ENCODE measurements around the gene OXLD1. TPM values are rescaled to one million over a fixed set of nuclear protein-coding genes. Genes with fewer than 3 reads are reported as not detected.
A peak's percentile ranks its signal among the peaks of the same experiment; 100 is the strongest.

The OXLD1 gene
- 10 to 100 TPM; 17.6 to 54.5 (median 37.4) TPM for total RNA-seq

DNA sequence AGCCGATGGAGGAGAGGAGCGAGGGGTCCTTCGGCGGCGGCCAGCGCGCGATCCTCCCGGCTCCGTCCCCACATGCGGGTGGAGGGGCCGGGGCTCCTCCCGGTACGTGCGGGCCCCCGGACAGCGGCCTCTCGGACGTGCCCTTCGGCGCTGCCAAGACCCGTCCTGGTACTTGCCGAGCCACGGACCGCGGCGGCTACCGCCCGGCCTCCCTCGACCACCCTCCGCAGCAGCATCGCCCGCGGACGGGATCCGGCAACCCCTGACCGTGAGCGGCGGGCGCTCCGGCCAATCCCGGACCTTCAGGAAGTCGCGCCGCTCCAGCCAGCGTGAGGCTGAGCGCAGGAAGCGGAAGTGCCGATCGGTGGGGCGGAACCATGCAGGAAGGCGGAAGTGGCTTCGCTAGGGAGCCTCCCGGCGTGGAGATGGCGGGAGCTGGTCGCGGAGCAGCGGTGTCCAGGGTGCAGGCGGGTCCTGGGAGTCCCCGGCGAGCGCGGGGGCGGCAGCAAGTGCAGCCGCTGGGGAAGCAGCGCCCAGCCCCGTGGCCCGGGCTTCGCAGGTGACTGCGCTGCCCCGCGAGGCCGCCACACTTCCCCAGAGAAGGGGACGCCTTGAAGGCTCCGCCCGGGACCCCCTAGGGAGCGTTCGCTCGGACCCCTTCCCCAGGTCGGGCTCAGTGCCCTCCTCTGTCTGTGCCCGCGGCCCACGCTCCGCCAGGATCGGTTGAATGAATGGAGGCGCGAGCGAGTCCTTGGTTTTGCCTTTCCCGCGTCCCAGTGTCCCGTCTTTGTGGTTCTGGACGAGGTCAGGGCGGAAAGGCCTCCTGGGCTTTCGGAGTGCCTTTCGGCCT lies at the start of gene OXLD1, which contains the start of gene CCDC137:
Gene OXLD1, minus strand, starts transcription at position 264 of the 850 bp plus-strand sequence. Its CDS starts 28 bp downstream, at position 236.
Gene CCDC137, plus strand, starts transcription at position 396 of the 850 bp plus-strand sequence. Its CDS starts 30 bp downstream, at position 426.
- H3K9me3 ChIP-seq: no peaks in the 10 kb centered on the region
- H3K27ac ChIP-seq: peak within 1 kb of the TSS; percentile 92 to 98 (median 94)
- intact Hi-C loops (cut with DNase I): no loop called here
- peaks cover 30 to 63% (median 42%) of the 10 kb centered on the region in 3 donors for H3K4me1 ChIP-seq
- peak; percentile 75 for DNase-seq
- H3K4me3 ChIP-seq: peak within 1 kb of the TSS; percentile 87 to 97 (median 91)
- H3K36me3 ChIP-seq: peaks cover 19 to 48% (median 24%) of the 10 kb centered on the region in 3 donors
- H3K27me3 ChIP-seq: no peaks in the 10 kb centered on the region
- 0% methylated on average over 4 to 5 of the region's 96 CpGs for WGBS, 2 donors
- peak in 3 of 4 donors; percentile 65 to 91 (median 87) for TF ChIP-seq POLR2A (IDR thresholded peaks at IDR 0.05)
- TF ChIP-seq, protein P1, sequence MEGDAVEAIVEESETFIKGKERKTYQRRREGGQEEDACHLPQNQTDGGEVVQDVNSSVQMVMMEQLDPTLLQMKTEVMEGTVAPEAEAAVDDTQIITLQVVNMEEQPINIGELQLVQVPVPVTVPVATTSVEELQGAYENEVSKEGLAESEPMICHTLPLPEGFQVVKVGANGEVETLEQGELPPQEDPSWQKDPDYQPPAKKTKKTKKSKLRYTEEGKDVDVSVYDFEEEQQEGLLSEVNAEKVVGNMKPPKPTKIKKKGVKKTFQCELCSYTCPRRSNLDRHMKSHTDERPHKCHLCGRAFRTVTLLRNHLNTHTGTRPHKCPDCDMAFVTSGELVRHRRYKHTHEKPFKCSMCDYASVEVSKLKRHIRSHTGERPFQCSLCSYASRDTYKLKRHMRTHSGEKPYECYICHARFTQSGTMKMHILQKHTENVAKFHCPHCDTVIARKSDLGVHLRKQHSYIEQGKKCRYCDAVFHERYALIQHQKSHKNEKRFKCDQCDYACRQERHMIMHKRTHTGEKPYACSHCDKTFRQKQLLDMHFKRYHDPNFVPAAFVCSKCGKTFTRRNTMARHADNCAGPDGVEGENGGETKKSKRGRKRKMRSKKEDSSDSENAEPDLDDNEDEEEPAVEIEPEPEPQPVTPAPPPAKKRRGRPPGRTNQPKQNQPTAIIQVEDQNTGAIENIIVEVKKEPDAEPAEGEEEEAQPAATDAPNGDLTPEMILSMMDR (IDR thresholded peaks at IDR 0.05): no peak

DNA sequence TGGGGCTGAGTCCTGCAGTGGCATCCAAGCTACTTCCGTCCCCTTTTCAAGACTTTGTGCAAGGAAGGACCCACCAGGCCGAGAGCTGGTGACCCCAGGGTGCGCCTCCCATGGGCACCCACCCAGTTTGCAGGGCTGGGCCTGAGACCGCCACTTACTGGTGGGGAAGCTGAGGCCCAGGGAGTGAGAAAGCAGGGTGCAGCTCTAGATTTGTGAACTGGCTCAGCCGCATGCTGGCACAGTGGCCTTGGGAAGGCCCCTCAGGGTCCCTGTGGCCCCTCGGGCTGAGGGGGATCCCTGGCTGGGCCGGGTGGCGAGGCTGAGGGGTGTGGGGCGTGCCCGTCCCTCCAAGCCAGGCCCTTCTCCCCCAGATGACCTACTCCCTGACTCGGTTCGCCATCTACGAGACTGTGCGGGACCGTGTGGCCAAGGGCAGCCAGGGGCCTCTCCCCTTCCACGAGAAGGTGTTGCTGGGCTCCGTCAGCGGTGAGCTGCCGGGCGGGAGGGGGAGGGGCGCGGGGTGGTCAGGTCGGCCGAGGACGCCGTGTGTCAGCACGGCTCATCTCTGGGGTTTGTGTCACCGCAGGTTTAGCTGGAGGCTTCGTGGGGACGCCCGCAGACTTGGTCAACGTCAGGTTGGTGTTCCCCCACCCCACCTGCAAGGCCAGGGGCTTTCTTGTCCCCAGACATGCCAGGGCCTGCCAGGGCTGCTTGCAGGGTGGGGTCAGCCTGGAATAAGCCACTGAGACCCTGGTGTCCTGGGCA lies 48.9 kb upstream of the OXLD1 start:
- TF ChIP-seq, protein P1 (IDR thresholded peaks at IDR 0.05): no peak
- no peak for TF ChIP-seq POLR2A (IDR thresholded peaks at IDR 0.05)
- H3K4me3 ChIP-seq: no peak overlapping the region
- intact Hi-C loops (cut with DNase I): no loop called here
- no peak overlapping the region for H3K27ac ChIP-seq
- no peaks in the 10 kb centered on the region for H3K27me3 ChIP-seq
- H3K36me3 ChIP-seq: peaks cover 0 to 60% (median 0%) of the 10 kb centered on the region in 3 donors
- no CpG with 5 or more reads among the region's 32 CpGs for WGBS, 2 donors
- no peak for DNase-seq
- no peaks in the 10 kb centered on the region for H3K9me3 ChIP-seq
- H3K4me1 ChIP-seq: peaks cover 29 to 60% (median 31%) of the 10 kb centered on the region in 3 donors

DNA sequence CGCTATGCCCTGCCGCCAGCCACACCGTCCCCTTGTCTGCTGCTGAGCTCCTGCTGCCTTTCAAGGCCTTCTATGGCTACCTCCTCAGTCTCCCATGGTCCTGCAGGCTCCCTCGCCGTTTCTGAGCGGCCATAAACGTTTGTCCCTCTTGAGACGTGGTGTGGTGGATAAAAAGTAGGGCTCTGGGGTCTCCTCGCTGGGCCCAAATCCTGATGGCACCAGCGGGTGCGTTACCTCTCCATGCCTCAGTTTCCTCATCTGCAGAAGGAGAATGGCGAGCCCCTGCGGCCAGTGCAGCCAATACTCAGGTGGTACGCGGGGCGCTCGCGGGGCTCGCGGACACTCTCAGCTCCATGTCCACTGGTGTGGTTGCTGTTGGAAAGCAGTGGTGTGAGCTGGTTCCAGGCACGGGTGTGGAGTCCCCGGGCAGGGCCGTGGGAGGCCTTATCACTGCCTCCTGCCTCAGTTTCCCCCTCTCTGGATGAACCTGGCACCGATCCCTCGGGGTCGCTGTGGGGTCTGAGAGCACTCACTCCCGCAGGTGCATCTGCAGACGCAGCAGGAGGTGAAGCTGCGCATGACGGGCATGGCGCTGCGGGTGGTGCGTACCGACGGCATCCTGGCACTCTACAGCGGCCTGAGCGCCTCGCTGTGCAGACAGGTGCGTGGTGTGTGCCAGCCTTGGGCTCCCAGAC lies 48.2 kb upstream of the OXLD1 start:
- Histone ChIP-seq H3K4me3 (no peak overlapping the region), H3K27ac (no peak overlapping the region), H3K9me3 (no peaks in the 10 kb centered on the region), H3K36me3 (peaks cover 0 to 53% (median 0%) of the 10 kb centered on the region in 3 donors), H3K4me1 (peaks cover 32 to 68% (median 37%) of the 10 kb centered on the region in 3 donors), H3K27me3 (no peaks in the 10 kb centered on the region)
- TF ChIP-seq, protein P1 (IDR thresholded peaks at IDR 0.05): no peak
- TF ChIP-seq POLR2A (IDR thresholded peaks at IDR 0.05): no peak
- 92% methylated on average over 14 of the region's 39 CpGs; no CpG with 5 or more reads in 1 of the 2 donors for WGBS, 2 donors
- no peak for DNase-seq
- intact Hi-C loops (cut with DNase I): no loop called here

DNA sequence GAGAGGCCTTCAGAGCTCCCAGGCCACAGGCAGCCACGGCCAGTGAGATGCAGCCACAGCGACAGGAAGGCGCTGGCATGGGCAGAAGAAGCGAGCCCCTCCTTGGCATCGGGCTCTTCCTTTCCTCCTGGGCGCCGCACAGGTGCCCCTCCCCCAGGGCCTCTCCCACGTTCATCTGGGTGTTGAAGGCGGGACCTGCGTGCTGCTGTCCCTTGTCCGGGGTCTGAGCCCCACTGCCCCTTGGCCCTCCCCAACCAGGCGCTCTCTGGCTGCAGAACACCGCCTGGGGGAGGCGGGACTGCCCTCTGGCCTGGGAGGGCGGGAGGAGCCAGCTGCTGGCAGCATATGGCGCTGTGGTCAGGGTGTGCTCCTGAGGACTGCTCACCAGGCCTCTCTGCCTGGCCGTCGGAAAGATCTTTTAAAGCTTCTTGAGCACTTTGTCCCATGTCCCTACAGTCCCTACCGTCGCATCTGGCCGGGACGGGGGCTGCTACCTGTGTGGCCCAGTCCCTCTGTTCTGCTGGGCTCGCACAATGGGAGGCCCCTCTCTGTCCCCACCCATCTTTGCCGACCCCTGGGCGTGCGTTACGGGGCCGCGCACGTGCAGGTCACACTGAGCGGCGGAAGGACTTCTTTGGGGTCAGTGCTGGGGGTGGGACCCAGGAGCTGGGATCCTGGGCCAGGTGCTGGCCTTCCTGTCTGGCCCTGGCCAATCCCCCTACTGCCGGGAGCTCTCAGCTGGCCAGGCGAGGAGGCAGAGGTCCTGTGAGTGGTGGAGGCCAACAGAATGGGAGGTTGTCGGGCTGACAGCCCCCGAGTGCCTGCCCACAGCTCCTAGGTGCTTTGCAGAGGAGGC lies 47.4 kb upstream of the OXLD1 start:
- Histone ChIP-seq H3K4me1 (peaks cover 32 to 72% (median 37%) of the 10 kb centered on the region in 3 donors), H3K27me3 (no peaks in the 10 kb centered on the region), H3K4me3 (peak overlapping the region; percentile 68 to 94 (median 91)), H3K27ac (peak overlapping the region; percentile 55 to 92 (median 84)), H3K36me3 (peaks cover 0 to 45% (median 0%) of the 10 kb centered on the region in 3 donors), H3K9me3 (no peaks in the 10 kb centered on the region)
- intact Hi-C loops (cut with DNase I): no loop called here
- DNase-seq: no peak
- WGBS, 2 donors: 7 to 76% methylated on average over 6 to 7 of the region's 36 CpGs
- TF ChIP-seq POLR2A (IDR thresholded peaks at IDR 0.05): no peak
- TF ChIP-seq, protein P1 (IDR thresholded peaks at IDR 0.05): no peak

Measured in esophagus squamous epithelium (tissue), 5 donors.